Retinal pigment epithelial cell (primary cell): Measurements from ENCODE around the gene FAM13C.
"Not testable (repeated sequence)": the region's sequence is repeated elsewhere in the genome, so short reads cannot be mapped to it uniquely, and the experiment has no call there.

Source experiments
- DNase-seq: peaks from one replicate; pipeline ENCODE4 v3.0.0-alpha.2; 2010; ENCODE audit warnings: low read depth
- H3K4me3 ChIP-seq: 2 replicates; pipeline ENCODE4 v1.5.1; 2011; ENCODE audit warnings: mild to moderate bottlenecking, low read length, control low read depth, moderate library complexity
- CTCF ChIP-seq: conservative IDR thresholded peaks from 2 replicates; pipeline ENCODE4 v1.5.1; 2011; ENCODE audit warnings: low read depth, low read length, control low read depth, inconsistent platforms

The FAM13C gene

GRCh38 chr10:59362144-59362958, at the start of gene FAM13C:
TSS of gene FAM13C (minus strand) at chr10:59362549. CDS start at chr10:59362460, 89 bp downstream.
- peak within 1 kb of the TSS; percentile 66 for H3K4me3 ChIP-seq
- TF ChIP-seq CTCF, result no peak
- DNase-seq, result no peak

- no peak for TF ChIP-seq CTCF
- H3K4me3 ChIP-seq, result no peak overlapping the region
- DNase-seq, result no peak
These were observed 42.9 kb upstream of the FAM13C start for GRCh38 chr10:59405235-59405634.

- no peak for TF ChIP-seq CTCF
- H3K4me3 ChIP-seq, result no peak overlapping the region
- no peak for DNase-seq
These were observed 37.9 kb upstream of the FAM13C start for GRCh38 chr10:59400214-59400613.

GRCh38 chr10:59399329-59399728, 37.0 kb upstream of the FAM13C start:
- DNase-seq, result not testable (repeated sequence)

GRCh38 chr10:59397961-59398360, 35.6 kb upstream of the FAM13C start:
- H3K4me3 ChIP-seq, result no peak overlapping the region
- TF ChIP-seq CTCF, result no peak
- DNase-seq, result no peak

More at GRCh38 chr10:59399329-59399728, 37.0 kb upstream of the FAM13C start:
- H3K4me3 ChIP-seq, result not testable (repeated sequence)

GRCh38 chr10:59395984-59396383, 33.6 kb upstream of the FAM13C start:
- no peak for DNase-seq
- TF ChIP-seq CTCF, result no peak
- no peak overlapping the region for H3K4me3 ChIP-seq

- DNase-seq, result no peak
- no peak overlapping the region for H3K4me3 ChIP-seq
- TF ChIP-seq CTCF, result no peak
These were observed 31.0 kb upstream of the FAM13C start for GRCh38 chr10:59393349-59393748.
